IMR-90 (cell line): Measurements from ENCODE around the gene ADAMTSL2. TPM values are rescaled to one million over a fixed set of nuclear protein-coding genes. Genes with fewer than 3 reads are reported as not detected.

Experiments
- ATAC-seq: fragments of 200-7000 bp; cut with Tn5 transposase; 2 replicates; pipeline ENCODE4 v1.9.1; 2020; ENCODE audit warnings: low read depth, mild to moderate bottlenecking, moderate library complexity
- BruUV-seq: library from RNA; stranded (reverse); fragments of 400-500 nt; replicated peaks from 2 replicates; lab custom pipeline; 2021; lab: Mats Ljungman, UMichigan
- CTCF ChIA-PET: fragments of 300-600 bp; formaldehyde crosslinking; extraction: SDS; loops from one replicate; lab custom pipeline; 2021; ENCODE audit warnings: antibody characterized with exemption; lab: Yijun Ruan, JAX
- POLR2A ChIA-PET: fragments of 300-600 bp; sonication (Branson Sonifier 250); formaldehyde crosslinking; loops from one replicate; lab custom pipeline; 2022; ENCODE audit warnings: antibody characterized with exemption; ENCODE audit not compliant: unreplicated experiment; lab: Charles Lee
- DNase-seq: peaks from one replicate; pipeline ENCODE4 v3.0.0; 2013
- H2AFZ ChIP-seq: replicated peaks from 2 replicates; pipeline ENCODE3; 2013; ENCODE audit warnings: low read length, mild to moderate bottlenecking; ENCODE audit not compliant: poor library complexity
- H2AK5ac ChIP-seq: 2 replicates; pipeline ENCODE4 v1.6.1; 2013; ENCODE audit warnings: low read depth, low read length, inconsistent platforms
- H2AK9ac ChIP-seq: replicated peaks from 2 replicates; pipeline ENCODE3; 2013; ENCODE audit warnings: mild to moderate bottlenecking, low read depth, low read length, moderate library complexity; ENCODE audit not compliant: poor library complexity
- H2BK120ac ChIP-seq: 2 replicates; pipeline ENCODE4 v1.6.1; 2013; ENCODE audit warnings: low read depth, low read length, inconsistent platforms
- H2BK15ac ChIP-seq: 3 replicates; pipeline ENCODE4 v1.6.1; 2013; ENCODE audit warnings: low read depth, low read length, inconsistent platforms
- H2BK20ac ChIP-seq: 2 replicates; pipeline ENCODE4 v1.6.1; 2013; ENCODE audit warnings: low read depth, mild to moderate bottlenecking, inconsistent platforms, low read length, moderate library complexity
- H2BK5ac ChIP-seq: 2 replicates; pipeline ENCODE4 v1.6.1; 2013; ENCODE audit warnings: mild to moderate bottlenecking, low read depth, low read length, inconsistent platforms; ENCODE audit not compliant: poor library complexity, severe bottlenecking
- H3K14ac ChIP-seq: replicated peaks from 2 replicates; pipeline ENCODE4 v1.6.1; 2013; ENCODE audit warnings: low read depth, low read length, inconsistent platforms
- H3K18ac ChIP-seq: 2 replicates; pipeline ENCODE4 v1.6.1; 2013; ENCODE audit warnings: low read depth, low read length, control low read depth
- H3K23ac ChIP-seq: 2 replicates; pipeline ENCODE4 v1.6.1; 2013; ENCODE audit warnings: low read depth, low read length, inconsistent platforms
- H3K27ac ChIP-seq: 2 replicates; pipeline ENCODE4 v1.5.1; 2013; ENCODE audit warnings: mild to moderate bottlenecking, control low read depth, low read length; ENCODE audit not compliant: insufficient read depth
- H3K27me3 ChIP-seq: 2 replicates; pipeline ENCODE4 v1.6.1; 2013; ENCODE audit warnings: low read length; ENCODE audit not compliant: control insufficient read depth, insufficient read depth
- H3K36me3 ChIP-seq: 2 replicates; pipeline ENCODE4 v1.6.1; 2013; ENCODE audit warnings: low read length, mixed read lengths; ENCODE audit not compliant: control insufficient read depth, insufficient read depth
- H3K4ac ChIP-seq: 2 replicates; pipeline ENCODE4 v1.6.1; 2013; ENCODE audit warnings: low read depth, low read length, inconsistent platforms
- H3K4me1 ChIP-seq: 2 replicates; pipeline ENCODE4 v1.6.1; 2013; ENCODE audit warnings: low read length, mixed read lengths; ENCODE audit not compliant: control insufficient read depth, insufficient read depth
- H3K4me2 ChIP-seq: 2 replicates; pipeline ENCODE4 v1.6.1; 2013; ENCODE audit warnings: low read depth, mild to moderate bottlenecking, control low read depth, low read length, moderate library complexity
- H3K4me3 ChIP-seq: 2 replicates; pipeline ENCODE4 v1.5.1; 2013; ENCODE audit warnings: low read depth, mild to moderate bottlenecking, control low read depth, low read length, moderate library complexity; ENCODE audit not compliant: insufficient read depth
- H3K56ac ChIP-seq: 2 replicates; pipeline ENCODE4 v1.6.1; 2013; ENCODE audit warnings: low read length, inconsistent platforms; ENCODE audit not compliant: insufficient read depth; ENCODE audit errors: extremely low read depth
- H3K79me1 ChIP-seq, 2 experiments: 2 replicates each; pipeline ENCODE4 v1.6.1; 2013; ENCODE audit warnings: low read length in 2 of 2, inconsistent platforms in 1 of 2, low read depth in 1 of 2
- H3K9ac ChIP-seq: 2 replicates; pipeline ENCODE4 v1.6.1; 2013; ENCODE audit warnings: low read depth, low read length, control low read depth
- H3K9me1 ChIP-seq: 2 replicates; pipeline ENCODE4 v1.6.1; 2013; ENCODE audit warnings: low read length, inconsistent platforms; ENCODE audit not compliant: insufficient read depth
- H3K9me3 ChIP-seq: 2 replicates; pipeline ENCODE4 v1.6.1; 2013; ENCODE audit warnings: low read length; ENCODE audit not compliant: control insufficient read depth, insufficient read depth
- H4K20me1 ChIP-seq: 2 replicates; pipeline ENCODE4 v1.6.1; 2013; ENCODE audit warnings: low read length, inconsistent platforms; ENCODE audit not compliant: insufficient read depth
- H4K5ac ChIP-seq: 2 replicates; pipeline ENCODE4 v1.6.1; 2013; ENCODE audit warnings: mild to moderate bottlenecking, low read depth, low read length, control low read depth
- H4K8ac ChIP-seq, 2 experiments: 2 replicates each; pipeline ENCODE4 v1.6.1; 2013; ENCODE audit warnings: low read depth in 2 of 2, low read length in 2 of 2, control low read depth in 1 of 2, inconsistent platforms in 1 of 2
- H4K91ac ChIP-seq: 2 replicates; pipeline ENCODE4 v1.6.1; 2013; ENCODE audit warnings: low read depth, low read length, inconsistent platforms; ENCODE audit not compliant: insufficient read depth
- CEBPB ChIP-seq: IDR thresholded peaks from 2 replicates; pipeline ENCODE4 v1.6.1; 2012; ENCODE audit warnings: low read depth, low read length, improper control_type of control experiment
- WGBS, 2 experiments: methylation state at CpG; one replicate each; pipeline versions ENCODE4 v1.1.5 to v1.1.7; 2013; ENCODE audit warnings: missing lambda C conversion rate in 2 of 2; ENCODE audit not compliant: insufficient read length in 1 of 2; ENCODE audit errors: extremely low coverage in 2 of 2; 5-methylcytosine and 5-hydroxymethylcytosine counted together
- dilution Hi-C: fragments of 300-500 bp; cut with HindIII; formaldehyde crosslinking; loops from one replicate; pipeline ENCODE4 v1.14.3; 2018; ENCODE audit warnings: low sequenced_read_pairs; ENCODE audit not compliant: unreplicated experiment
- in situ Hi-C: fragments of 300-500 bp; cut with MboI; formaldehyde crosslinking; loops from 3 replicates; pipeline ENCODE4 v1.14.3; 2019; ENCODE audit warnings: low sequenced_read_pairs, inconsistent platforms, mixed read lengths
- intact Hi-C: fragments of 100-400 bp; cut with micrococcal nuclease; formaldehyde crosslinking; loops from 2 replicates; pipeline ENCODE4 v1.10.0; 2022
- polyA plus RNA-seq, 3 experiments: library from polyadenylated mRNA; depleted of rRNA; stranded (reverse); fragments of >200 nt; gene quantifications; 2 replicates each; pipeline ENCODE4 v1.2.3, GENCODE V29; 2012; ENCODE audit warnings: low replicate concordance in 1 of 3
- total RNA-seq: library from RNA; depleted of rRNA; stranded (reverse); fragments of >200 nt; gene quantifications from 2 replicates; pipeline ENCODE4 v1.2.3, GENCODE V29; 2012
- TF ChIP-seq, protein P1 (sequence below): conservative IDR thresholded peaks from 2 replicates; pipeline ENCODE4 v1.5.1; 2012; ENCODE audit warnings: mild to moderate bottlenecking, low read depth, low read length, improper control_type of control experiment

The ADAMTSL2 gene
- total and polyA plus RNA-seq, 2 of the 4 experiments (the other 2 are of a cell fraction): not detected

DNA sequence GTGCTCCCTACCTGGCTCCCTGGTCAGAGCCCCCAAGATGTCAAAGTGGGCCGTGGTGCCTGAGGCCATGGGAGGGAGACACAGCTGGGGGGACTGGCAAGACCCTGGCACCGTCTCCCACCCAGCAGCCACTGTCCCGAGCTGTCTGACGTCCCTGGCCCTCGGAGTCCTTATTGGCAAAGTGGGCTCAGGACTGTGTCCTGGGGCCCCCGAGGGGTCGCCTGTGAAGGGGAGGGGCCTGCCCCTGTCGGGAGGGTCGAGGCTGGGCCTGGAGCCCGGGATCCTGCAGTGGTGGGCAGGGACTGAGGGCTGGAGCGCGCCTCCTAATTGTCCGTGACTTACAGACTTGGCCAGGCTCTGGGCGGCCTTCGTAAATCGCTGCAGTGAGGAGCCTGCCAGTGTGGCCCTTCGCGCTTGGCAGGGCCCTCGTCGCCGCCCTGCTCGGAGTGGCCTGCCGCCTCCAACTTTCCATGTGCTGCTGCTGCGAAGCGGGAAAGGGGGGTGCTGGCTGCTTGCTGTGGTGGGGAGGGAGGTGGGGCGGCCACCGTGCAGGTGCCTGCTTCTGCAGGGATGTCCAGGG, 23.5 kb upstream of the ADAMTSL2 start:
- DNase-seq: no peak
- H2BK15ac ChIP-seq: no peak overlapping the region
- no peak for ATAC-seq
- H2BK20ac ChIP-seq: no peak overlapping the region
- no TSS peak for BruUV-seq
- no peak overlapping the region for H2AK9ac ChIP-seq
- no peak overlapping the region for H2AK5ac ChIP-seq
- H3K56ac ChIP-seq: no peak overlapping the region
- H3K9me3 ChIP-seq: no peaks in the 10 kb centered on the region
- H2AFZ ChIP-seq: no peak overlapping the region
- H3K27me3 ChIP-seq: peaks cover 33% of the 10 kb centered on the region; the same call in 1 of the 2 replicates
- no peak overlapping the region for H2BK120ac ChIP-seq
- H3K9me1 ChIP-seq: peaks cover 12% of the 10 kb centered on the region; the same call in 1 of the 2 replicates
- H4K91ac ChIP-seq: no peak overlapping the region
- H3K4ac ChIP-seq: no peak overlapping the region
- TF ChIP-seq, protein P1, sequence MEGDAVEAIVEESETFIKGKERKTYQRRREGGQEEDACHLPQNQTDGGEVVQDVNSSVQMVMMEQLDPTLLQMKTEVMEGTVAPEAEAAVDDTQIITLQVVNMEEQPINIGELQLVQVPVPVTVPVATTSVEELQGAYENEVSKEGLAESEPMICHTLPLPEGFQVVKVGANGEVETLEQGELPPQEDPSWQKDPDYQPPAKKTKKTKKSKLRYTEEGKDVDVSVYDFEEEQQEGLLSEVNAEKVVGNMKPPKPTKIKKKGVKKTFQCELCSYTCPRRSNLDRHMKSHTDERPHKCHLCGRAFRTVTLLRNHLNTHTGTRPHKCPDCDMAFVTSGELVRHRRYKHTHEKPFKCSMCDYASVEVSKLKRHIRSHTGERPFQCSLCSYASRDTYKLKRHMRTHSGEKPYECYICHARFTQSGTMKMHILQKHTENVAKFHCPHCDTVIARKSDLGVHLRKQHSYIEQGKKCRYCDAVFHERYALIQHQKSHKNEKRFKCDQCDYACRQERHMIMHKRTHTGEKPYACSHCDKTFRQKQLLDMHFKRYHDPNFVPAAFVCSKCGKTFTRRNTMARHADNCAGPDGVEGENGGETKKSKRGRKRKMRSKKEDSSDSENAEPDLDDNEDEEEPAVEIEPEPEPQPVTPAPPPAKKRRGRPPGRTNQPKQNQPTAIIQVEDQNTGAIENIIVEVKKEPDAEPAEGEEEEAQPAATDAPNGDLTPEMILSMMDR: no peak
- TF ChIP-seq CEBPB: no peak
- peaks cover 3% of the 10 kb centered on the region; the same call in 1 of the 2 replicates for H4K20me1 ChIP-seq
- in situ Hi-C loops (no loop called here), intact Hi-C loops (no loop called here), dilution Hi-C loops (no loop called here)
- H2BK5ac ChIP-seq: no peak overlapping the region
- H3K79me1 ChIP-seq: no peaks in the 10 kb centered on the region
- H3K4me1 ChIP-seq: peaks cover 8% of the 10 kb centered on the region; the same call in 1 of the 2 replicates
- no peak overlapping the region for H4K8ac ChIP-seq
- H3K23ac ChIP-seq: no peak overlapping the region
- no peak overlapping the region for H3K18ac ChIP-seq
- no peak overlapping the region for H3K4me2 ChIP-seq
- no peak overlapping the region for H3K9ac ChIP-seq
- POLR2A ChIA-PET: no interaction called here
- CTCF ChIA-PET: no interaction called here
- H3K36me3 ChIP-seq: no peaks in the 10 kb centered on the region
- no peak overlapping the region for H3K14ac ChIP-seq
- H3K27ac ChIP-seq: no peak overlapping the region
- WGBS, 2 experiments: 80% methylated on average over 4 of the region's 27 CpGs; no CpG with 5 or more reads in 1 of the 2 experiments
- no peak overlapping the region for H3K4me3 ChIP-seq
- no peak overlapping the region for H4K5ac ChIP-seq
